Fibroblast of skin of right biceps (primary cell): ENCODE results near the gene FCRLA.

Experiments used
- DNase-seq: peaks from one replicate; pipeline ENCODE4 v3.0.0-alpha.2; 2013

The FCRLA gene

DNA sequence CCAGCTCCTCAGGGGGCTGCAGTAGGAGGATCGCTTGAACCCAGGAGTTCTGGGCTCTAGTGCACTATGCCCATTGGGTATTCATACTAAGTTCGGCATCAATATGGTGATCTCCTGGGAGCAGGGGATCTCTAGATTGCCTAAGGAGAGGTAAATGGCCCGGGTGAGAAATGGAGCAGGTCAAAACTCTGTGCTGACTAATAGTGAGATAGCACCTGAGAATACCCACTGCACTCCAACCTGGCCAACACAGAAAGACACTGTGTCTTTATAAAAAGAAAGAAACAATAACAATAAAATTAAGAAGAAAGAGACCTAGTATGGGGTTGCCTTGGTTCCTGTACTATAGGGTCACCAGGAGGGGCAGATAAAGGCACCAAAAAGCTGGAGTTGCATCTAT, 28.8 kb downstream of the FCRLA start:
- DNase-seq, result no peak

DNA sequence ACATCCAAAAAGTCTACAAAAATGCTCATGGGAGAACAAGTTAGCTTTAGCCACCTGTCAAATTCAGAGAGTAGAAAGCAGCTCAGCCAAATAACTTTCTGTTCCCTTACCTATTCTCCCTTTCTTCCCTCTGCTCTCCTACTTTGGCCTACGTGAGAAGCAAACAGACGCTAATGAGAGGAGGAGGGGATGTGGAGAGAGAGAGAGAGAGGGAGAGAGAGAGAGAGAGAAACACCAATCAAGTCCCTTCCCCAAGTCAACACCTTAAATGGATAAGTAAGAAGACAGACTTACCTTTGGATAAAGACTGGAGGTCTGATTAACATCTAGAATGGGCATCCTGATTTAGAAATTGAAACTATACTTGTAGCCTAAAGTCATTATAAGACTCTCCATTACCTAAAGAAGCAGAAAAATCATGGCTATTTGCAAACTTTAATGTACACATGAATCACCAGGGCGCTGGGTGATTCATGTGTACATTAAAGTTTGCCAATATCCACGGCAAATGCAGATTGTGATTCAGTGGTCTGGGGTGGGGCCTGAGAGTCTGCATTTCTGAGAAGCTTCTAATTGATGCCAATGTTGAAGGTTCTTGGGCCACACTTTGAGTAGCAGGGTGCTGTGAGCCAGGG, 29.4 kb downstream of the FCRLA start:
- peak; percentile 80 for DNase-seq

DNA sequence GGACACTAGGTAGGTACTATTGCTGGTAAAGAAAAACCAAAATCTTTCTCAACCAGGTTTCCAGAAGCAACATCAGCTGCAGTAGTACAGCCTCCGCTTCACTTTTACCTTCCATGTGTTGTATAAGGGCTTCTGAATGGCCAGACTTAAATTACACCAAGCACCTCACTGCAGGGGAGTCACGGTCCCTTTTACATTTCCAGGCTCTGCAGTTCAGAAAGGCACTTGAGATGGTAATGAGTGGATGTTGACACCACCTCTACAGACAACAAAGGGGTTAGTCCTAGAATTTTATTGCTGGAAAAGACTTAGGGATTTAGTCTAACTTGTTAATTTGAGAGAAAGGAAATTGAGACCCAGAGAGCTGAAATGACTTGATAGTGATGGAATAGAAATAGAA, 30.6 kb downstream of the FCRLA start:
- no peak for DNase-seq

DNA sequence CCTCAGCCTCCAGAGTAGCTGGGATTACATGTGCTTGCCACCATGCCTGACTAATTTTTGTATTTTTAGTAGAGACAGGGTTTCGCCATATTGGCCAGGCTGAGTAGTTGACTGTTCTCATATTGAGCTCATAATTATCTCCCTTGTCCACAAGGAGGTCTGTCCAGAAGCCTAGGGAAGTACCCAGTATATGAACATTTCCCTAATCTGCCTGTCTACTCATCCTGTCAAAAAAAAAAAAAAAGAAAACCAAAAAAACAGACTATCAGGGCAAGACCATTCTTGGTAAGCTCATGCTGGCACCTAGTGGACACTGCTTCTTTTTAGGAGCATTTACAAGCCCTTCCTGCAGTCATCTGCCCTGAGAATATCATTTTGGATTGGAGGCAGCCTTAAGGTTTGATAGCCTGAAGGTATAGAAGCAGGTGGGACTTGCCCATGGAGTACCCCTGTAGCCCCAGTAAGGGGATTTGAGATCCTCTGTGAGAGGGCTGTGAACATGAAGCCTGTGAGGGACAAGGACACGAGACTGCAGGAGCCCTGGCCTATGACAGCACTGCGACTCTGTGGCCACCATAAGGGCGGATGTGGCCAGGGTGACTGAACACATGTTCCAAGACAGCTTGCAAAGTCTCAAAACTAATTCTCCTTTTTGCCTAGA, 31.7 kb downstream of the FCRLA start:
- peak; percentile 82 for DNase-seq

DNA sequence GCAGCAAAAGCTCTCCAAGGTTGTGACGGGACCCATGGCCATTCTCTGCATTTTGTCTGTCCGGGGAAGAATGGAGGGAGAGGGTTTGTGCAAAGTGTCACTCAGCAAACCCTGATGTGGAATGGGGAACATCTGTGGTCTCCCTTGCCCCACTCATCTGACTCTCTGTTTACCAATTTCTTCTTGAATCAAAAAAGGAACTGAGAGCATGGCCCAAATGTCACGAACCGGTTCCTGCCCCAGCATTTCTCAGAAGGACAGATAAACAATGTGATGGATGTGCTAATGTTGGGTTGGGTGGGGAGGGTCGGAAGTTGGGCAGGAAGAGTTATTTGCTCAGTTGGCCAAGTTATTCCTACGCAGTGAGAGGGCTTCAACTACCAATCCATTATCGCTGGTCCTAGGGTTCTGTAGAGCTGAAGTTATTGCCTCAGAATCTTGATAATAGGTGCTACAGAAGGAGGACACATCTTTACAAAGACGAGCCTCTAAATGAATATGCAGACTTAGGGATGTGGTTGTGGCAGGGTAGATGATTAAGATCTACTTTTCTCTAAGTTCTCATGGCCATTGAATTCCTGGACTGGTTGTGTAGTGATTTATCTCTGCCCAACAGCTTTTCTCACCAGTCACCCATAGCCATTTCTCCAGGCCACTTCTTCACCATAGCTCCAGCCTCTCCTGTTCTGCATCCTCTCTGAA, 33.0 kb downstream of the FCRLA start:
- DNase-seq, result no peak

DNA sequence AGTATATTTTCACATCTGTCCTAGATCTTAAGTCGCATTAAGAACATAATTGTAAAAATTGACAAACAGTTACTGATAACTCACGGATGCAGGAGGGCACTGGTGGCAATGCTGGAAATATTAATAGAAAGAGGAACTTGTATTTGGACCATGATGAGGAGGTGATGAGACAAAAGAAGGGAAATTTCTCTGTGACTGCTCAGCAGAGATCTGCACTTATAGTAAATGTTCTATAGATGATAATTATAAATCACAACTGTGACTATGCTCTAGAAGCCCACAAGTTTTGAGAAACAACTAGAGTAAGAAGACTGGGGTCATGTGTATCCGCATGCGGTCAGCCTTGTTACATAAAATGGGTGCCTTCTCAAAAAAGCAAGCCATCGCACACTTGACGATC, 33.9 kb downstream of the FCRLA start:
- no peak for DNase-seq

DNA sequence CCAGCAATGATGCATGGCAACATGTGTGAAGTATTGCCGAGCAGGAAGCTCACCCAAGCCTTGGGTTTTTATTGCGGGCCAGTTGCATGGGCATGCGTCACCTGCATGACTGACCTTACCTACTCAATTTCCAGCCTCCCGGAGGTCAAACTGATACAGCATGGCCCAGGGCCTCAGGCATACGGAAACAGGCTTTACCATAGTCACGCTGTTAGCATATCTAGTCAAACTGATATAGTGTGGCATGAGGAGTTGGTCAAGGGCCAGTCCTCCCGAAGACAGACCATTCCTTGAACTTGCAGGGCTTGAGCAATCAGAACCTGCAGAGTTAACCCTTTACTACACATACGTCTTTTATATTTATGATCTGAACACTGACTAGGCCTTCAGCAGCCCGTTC, 36.2 kb downstream of the FCRLA start:
- no peak for DNase-seq

DNA sequence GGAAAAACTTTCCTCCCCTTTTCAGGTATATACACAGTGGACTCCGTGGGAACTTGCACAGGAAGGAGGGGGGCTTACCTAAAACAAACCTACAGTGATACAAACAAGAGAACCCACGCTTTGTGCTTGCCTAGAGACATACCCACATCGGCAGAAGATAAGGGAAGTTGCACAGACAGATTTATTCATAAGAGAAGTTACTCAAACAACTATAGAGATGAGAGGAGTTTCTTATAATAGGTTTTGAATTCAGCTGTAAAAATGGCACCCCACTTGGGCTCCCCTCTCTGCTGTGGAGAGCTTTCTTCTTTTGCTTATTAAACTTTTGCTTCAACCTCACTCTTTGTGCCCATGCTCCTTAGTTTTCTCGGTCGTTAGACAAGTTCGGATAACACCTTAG, 40.8 kb downstream of the FCRLA start:
- no peak for DNase-seq

DNA sequence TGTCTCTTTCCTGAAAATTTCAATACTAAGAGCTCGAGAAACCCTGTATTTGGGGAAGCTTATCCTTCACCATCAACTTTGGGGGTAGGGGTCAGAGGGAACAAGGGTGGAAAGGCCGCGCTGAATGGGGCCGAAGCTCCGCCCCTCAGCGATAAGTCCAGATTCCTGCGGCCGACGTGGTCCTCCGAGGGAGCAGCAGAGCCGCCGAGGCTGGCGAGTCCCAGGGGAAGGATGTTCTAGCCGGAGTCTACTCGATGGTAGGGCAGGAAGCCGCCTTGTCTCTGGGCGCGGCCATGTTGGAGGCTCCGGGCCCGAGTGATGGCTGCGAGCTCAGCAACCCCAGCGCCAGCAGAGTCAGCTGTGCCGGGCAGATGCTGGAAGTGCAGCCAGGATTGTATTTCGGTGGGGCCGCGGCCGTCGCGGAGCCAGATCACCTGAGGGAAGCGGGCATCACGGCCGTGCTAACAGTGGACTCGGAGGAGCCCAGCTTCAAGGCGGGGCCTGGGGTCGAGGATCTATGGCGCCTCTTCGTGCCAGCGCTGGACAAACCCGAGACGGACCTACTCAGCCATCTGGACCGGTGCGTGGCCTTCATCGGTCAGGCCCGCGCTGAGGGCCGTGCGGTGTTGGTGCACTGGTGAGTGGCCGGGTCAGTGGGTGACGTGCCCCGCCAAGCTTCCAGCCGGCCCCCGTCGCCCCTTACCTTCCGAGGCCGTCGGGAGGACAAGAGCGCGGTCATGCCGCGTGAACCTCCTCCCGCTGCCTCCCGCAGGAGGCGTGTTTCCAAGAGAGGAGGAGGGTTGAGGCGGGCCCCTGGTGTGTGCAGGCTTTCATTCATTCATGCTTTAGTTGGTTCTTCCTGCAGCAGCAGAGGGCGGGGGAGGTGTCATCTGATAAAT, 42.7 kb downstream of the FCRLA start, which contains the start of gene DUSP12:
TSS of gene DUSP12 (plus strand) at position 278 of the 899 bp plus-strand sequence. CDS start at position 294, 16 bp downstream.
- DNase-seq, result peak; percentile 96

DNA sequence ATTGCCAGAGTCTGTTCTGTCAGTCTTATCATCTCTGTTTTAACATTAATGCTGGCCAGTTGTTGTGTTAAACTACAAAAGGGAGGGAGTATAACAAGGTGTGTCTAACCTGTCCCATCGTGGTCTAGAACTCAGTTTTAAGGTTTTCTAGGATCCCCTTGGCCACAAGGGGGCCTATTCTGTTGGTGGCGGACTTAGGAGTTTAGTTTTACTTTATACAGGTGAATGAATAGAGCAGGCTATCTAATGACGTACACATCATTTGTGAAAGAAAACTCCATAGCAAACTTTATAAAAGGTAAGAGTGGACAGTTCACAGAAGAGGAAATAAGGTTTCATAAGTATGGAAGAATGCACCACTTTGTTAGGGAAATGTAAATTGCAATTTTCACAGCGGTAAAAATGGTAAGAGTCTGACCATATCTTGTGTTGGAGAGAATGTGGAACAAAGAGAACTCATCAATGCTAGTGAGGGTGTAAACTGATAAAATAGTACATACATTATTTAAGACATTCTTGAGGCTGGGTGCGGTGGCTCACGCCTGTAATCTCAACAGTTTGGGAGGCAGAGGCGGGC, 56.6 kb downstream of the FCRLA start:
- no peak for DNase-seq
